ENCODE measurements around the gene RPRD1A. TPM values are rescaled to one million over a fixed set of nuclear protein-coding genes. Genes with fewer than 3 reads are reported as not detected.

RPRD1A gene
- total RNA-seq, 3 donors from 2014 or later, result 31.7 to 64.5 (median 38.7) TPM

- Histone ChIP-seq H3K4me1 (ENCODE audit: low read depth) (no peaks in the 10 kb centered on the region), H3K36me3 (ENCODE audit: low read depth) (no peaks in the 10 kb centered on the region), H3K9me3 (no peaks in the 10 kb centered on the region), H3K4me3 (no peak overlapping the region)
- ATAC-seq, result no peak
- intact Hi-C loops (cut with DNase I, micrococcal nuclease), result no loop called here
- no peak for DNase-seq
- TF ChIP-seq CTCF (IDR thresholded peaks at IDR 0.05), result no peak
Measured at GRCh38 chr18:36009214-36009613, 58.1 kb downstream of the RPRD1A start.

GRCh38 chr18:36006997-36007396 is 60.4 kb downstream of the RPRD1A start:
- Histone ChIP-seq H3K36me3 (ENCODE audit: low read depth) (no peaks in the 10 kb centered on the region), H3K4me3 (no peak overlapping the region), H3K9me3 (no peaks in the 10 kb centered on the region), H3K4me1 (ENCODE audit: low read depth) (no peaks in the 10 kb centered on the region)
- DNase-seq (no peak), ATAC-seq (no peak)
- intact Hi-C loops (cut with DNase I, micrococcal nuclease), result no loop called here
- TF ChIP-seq CTCF (IDR thresholded peaks at IDR 0.05), result no peak

GRCh38 chr18:35999925-36000324 is 67.4 kb downstream of the RPRD1A start:
- TF ChIP-seq CTCF (IDR thresholded peaks at IDR 0.05), result no peak
- ATAC-seq, result no peak
- no peak overlapping the region for H3K4me3 ChIP-seq
- DNase-seq, result no peak
- no peaks in the 10 kb centered on the region for H3K4me1 ChIP-seq (ENCODE audit: low read depth)
- no peaks in the 10 kb centered on the region for H3K36me3 ChIP-seq (ENCODE audit: low read depth)
- H3K9me3 ChIP-seq, result no peaks in the 10 kb centered on the region
- intact Hi-C loops (cut with DNase I, micrococcal nuclease), result no loop called here

GRCh38 chr18:35998967-35999366 is 68.4 kb downstream of the RPRD1A start:
- ATAC-seq, result peak; percentile 30
- no peak for DNase-seq
- Histone ChIP-seq H3K36me3 (ENCODE audit: low read depth) (no peaks in the 10 kb centered on the region), H3K4me3 (no peak overlapping the region), H3K4me1 (ENCODE audit: low read depth) (no peaks in the 10 kb centered on the region), H3K9me3 (no peaks in the 10 kb centered on the region)
- TF ChIP-seq CTCF (IDR thresholded peaks at IDR 0.05), result no peak
- intact Hi-C loops (cut with DNase I, micrococcal nuclease), result no loop called here

GRCh38 chr18:35993013-35993412 is 74.3 kb downstream of the RPRD1A start:
- no peaks in the 10 kb centered on the region for H3K9me3 ChIP-seq
- no peak overlapping the region for H3K4me3 ChIP-seq
- DNase-seq (no peak), ATAC-seq (no peak)
- no peaks in the 10 kb centered on the region for H3K36me3 ChIP-seq (ENCODE audit: low read depth)
- intact Hi-C loops (cut with DNase I, micrococcal nuclease), result no loop called here
- TF ChIP-seq CTCF (IDR thresholded peaks at IDR 0.05), result no peak
- H3K4me1 ChIP-seq (ENCODE audit: low read depth), result no peaks in the 10 kb centered on the region

- no peaks in the 10 kb centered on the region for H3K4me1 ChIP-seq (ENCODE audit: low read depth)
- H3K4me3 ChIP-seq, result no peak overlapping the region
- TF ChIP-seq CTCF (IDR thresholded peaks at IDR 0.05), result no peak
- intact Hi-C loops (cut with DNase I, micrococcal nuclease), result no loop called here
- DNase-seq (no peak), ATAC-seq (no peak)
- no peaks in the 10 kb centered on the region for H3K36me3 ChIP-seq (ENCODE audit: low read depth)
- no peaks in the 10 kb centered on the region for H3K9me3 ChIP-seq
Measured at GRCh38 chr18:35991696-35992095, 75.7 kb downstream of the RPRD1A start.
